NCI-H460 (cell line): ENCODE data around the gene TFB2M. TPM values are rescaled to one million over a fixed set of nuclear protein-coding genes. Genes with fewer than 3 reads are reported as not detected.

Source experiments
- DNase-seq: peaks from one replicate; pipeline ENCODE4 v3.0.0-alpha.2; 2016; ENCODE audit warnings: low read depth; ENCODE audit errors: extremely low read depth
- total RNA-seq: library from RNA; depleted of rRNA; stranded (reverse); fragments of >200 nt; shearing (Covaris generic); gene quantifications from 2 replicates; pipeline ENCODE4 v1.2.3, GENCODE V29; 2014

Gene TFB2M
- total RNA-seq, 1 experiment from 2014 or later: 49.9 TPM

- DNase-seq: no peak
Measured at GRCh38 chr1:246517391-246517790, 48.7 kb downstream of the TFB2M start.

GRCh38 chr1:246516126-246516525 is 49.9 kb downstream of the TFB2M start:
- no peak for DNase-seq

DNA sequence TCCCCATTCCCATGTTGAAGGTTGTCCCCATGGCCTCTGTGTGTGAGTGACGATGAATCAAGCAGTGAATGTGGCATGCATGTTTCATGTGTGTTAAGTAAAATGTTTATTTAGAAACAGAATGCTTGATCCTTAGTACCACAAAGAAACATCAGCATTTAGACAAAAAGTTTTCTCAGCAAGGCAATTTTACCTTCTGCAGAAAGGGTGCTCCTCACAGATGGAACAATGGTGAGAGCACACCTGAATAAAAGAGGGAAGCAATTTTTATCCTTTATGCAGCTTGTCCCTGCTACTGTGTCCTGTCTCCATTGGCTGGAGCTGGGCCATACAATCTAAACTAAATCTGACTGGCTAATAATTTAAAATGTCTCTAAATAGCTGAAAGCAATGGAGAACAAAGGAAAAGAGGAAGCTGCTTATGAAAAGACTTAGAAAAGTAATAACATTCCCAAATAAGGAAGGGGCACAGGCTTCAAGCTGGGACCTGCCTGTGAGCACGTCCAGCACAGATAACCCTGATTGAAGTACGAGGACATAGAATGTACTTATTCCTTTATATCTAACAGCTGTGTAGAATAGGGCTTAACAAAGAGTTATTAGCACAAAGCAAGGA is 50.6 kb downstream of the TFB2M start:
- no peak for DNase-seq

DNA sequence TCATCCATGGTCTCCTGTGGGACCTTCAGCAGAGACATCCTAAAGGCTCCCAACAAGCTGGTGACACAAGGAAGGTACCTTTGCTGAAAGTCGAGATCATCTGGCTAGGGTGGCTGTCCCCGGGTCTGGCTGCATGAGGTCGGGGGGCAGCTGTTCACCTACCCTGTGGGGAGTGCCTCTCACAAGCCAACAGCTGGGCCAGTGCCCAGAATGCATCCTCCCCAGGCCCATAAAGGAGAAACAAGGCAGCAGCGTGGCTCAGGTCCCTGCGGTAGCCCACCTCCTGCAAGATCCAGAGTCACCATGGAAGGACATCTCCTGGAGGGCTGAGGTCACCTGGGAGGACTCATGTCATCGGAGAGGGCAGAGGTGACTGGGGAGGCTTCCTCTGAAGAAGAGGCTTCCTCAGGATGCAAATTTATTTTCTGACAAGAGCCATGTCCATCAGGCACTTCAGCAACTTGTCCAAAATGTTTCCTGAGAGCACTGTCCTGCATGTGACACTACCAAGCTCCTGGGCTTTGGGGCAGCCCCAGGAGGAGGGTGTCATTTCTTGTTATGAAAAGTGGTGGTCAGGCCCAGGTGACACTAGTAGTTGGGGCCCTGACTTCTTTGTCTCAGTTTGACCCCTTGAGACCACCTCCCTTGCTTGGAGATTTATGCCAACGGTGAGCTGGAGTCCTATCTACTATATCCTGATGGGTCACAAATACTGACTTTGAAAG is 52.3 kb downstream of the TFB2M start:
- DNase-seq: no peak

GRCh38 chr1:246513041-246513440 is 53.0 kb downstream of the TFB2M start:
- no peak for DNase-seq

GRCh38 chr1:246512635-246513034 is 53.4 kb downstream of the TFB2M start:
- DNase-seq: no peak

GRCh38 chr1:246512230-246512629 is 53.8 kb downstream of the TFB2M start:
- no peak for DNase-seq

- DNase-seq: no peak
Measured at GRCh38 chr1:246511203-246511602, 54.9 kb downstream of the TFB2M start.

GRCh38 chr1:246510147-246511030 is 55.7 kb downstream of the TFB2M start:
- DNase-seq: no peak

DNA sequence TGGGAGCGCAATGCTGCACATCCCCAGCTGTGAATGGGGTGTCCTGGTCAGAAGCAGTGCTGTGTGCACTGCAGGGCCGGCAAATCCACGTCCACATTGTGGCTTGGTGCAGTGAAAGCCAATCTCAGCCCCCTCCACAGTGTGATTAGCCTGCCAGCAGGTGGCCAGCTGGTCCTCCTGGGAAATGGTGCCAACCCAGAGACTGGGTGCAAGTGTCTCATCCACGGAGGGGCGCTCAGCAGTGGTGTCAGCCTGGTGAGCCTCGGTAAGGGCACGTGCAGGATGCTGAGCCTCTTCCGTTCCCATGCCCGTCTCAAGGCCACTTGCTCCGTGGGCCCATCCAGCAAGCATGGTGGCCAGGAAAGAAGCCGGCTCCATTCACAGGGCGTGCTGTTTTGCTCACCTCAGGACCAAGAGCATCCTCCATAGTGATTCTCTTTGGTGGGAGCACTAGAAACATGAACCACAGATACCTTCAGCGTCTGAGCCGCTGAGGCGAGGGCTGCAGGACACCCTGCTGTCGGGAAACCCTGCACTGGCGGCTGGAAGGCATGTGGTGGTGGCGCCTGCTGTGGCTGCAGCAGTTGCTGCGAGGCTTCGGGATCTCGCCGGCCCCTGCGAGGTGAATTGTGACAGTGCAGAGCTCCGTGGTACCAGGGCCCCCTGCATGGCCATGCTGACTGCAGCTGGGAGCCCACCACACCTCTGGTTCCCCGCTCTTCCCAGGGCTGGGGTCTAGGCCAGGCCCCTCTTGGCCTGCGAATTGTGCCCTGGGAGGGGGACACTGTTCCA is 57.0 kb downstream of the TFB2M start:
- no peak for DNase-seq

- peak; percentile 82 for DNase-seq
Measured at GRCh38 chr1:246506674-246507481, 59.2 kb downstream of the TFB2M start, which contains the start of gene SMYD3. SMYD3 (minus strand) TSS chr1:246507279.

DNA sequence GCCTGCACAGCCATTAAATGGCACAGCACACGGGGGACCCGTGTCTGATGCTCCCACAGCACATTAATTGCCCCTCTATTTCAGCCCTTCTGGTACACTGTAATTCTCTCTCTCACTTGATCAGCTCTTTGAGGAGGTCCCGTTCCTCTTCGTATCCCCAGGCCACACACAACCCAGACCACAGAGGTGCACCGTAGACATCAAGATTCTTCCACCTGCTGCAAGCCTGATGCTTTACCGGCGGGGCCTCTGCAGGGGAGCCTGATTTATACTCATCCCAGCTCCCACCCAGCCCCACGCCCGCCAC is 59.7 kb downstream of the TFB2M start:
- DNase-seq: no peak

- no peak for DNase-seq
Measured at GRCh38 chr1:246503341-246503740, 62.7 kb downstream of the TFB2M start.

- DNase-seq: peak; percentile 77
Measured at GRCh38 chr1:246497331-246497915, 68.6 kb downstream of the TFB2M start.

GRCh38 chr1:246492611-246493245 is 73.3 kb downstream of the TFB2M start:
- DNase-seq: peak; percentile 77

- no peak for DNase-seq
Measured at GRCh38 chr1:246491551-246492053, 74.5 kb downstream of the TFB2M start.
